H9 (cell line): ENCODE measurements around the gene FBH1. TPM values are rescaled to one million over a fixed set of nuclear protein-coding genes. Genes with fewer than 3 reads are reported as not detected.

Experiments
- DNase-seq: peaks from one replicate; pipeline ENCODE4 v3.0.0-alpha.2; 2017
- H2AFZ ChIP-seq: one replicate; pipeline ENCODE4 v1.6.1; 2013; ENCODE audit warnings: mild to moderate bottlenecking, low read length, control low read depth, moderate library complexity
- H2AK5ac ChIP-seq: 2 replicates; pipeline ENCODE4 v1.6.1; 2013; ENCODE audit warnings: low read length, control low read depth, mixed read lengths; ENCODE audit not compliant: insufficient read length
- H2BK120ac ChIP-seq: one replicate; pipeline ENCODE4 v1.6.1; 2013; ENCODE audit warnings: low read depth, mild to moderate bottlenecking, low read length, control low read depth, inconsistent platforms; ENCODE audit not compliant: poor library complexity, severe bottlenecking
- H2BK12ac ChIP-seq: 2 replicates; pipeline ENCODE4 v1.6.1; 2013; ENCODE audit warnings: low read length, control low read depth, mixed read lengths, low read depth; ENCODE audit not compliant: insufficient read length
- H2BK15ac ChIP-seq: 2 replicates; pipeline ENCODE4 v1.6.1; 2013; ENCODE audit warnings: low read depth, low read length, control low read depth
- H2BK20ac ChIP-seq: one replicate; pipeline ENCODE4 v1.6.1; 2013; ENCODE audit warnings: low read depth, mild to moderate bottlenecking, low read length, control low read depth, inconsistent platforms; ENCODE audit not compliant: poor library complexity, severe bottlenecking
- H2BK5ac ChIP-seq: 2 replicates; pipeline ENCODE4 v1.6.1; 2013; ENCODE audit warnings: low read length, control low read depth, mixed read lengths; ENCODE audit not compliant: insufficient read length
- H3K14ac ChIP-seq: 2 replicates; pipeline ENCODE4 v1.6.1; 2013; ENCODE audit warnings: low read length, control low read depth; ENCODE audit not compliant: insufficient read depth
- H3K18ac ChIP-seq: 2 replicates; pipeline ENCODE4 v1.6.1; 2013; ENCODE audit warnings: low read depth, mild to moderate bottlenecking, mixed read lengths, low read length, control low read depth; ENCODE audit not compliant: insufficient read length
- H3K23ac ChIP-seq: 2 replicates; pipeline ENCODE4 v1.6.1; 2013; ENCODE audit warnings: low read length, control low read depth, mixed read lengths, low read depth; ENCODE audit not compliant: insufficient read length
- H3K23me2 ChIP-seq: 2 replicates; pipeline ENCODE4 v1.6.1; 2013; ENCODE audit warnings: low read depth, mild to moderate bottlenecking, mixed read lengths, low read length, control low read depth; ENCODE audit not compliant: insufficient read length, poor library complexity, severe bottlenecking
- H3K27ac ChIP-seq: 2 replicates; pipeline ENCODE4 v1.5.1; 2013; ENCODE audit warnings: low read length, control low read depth, mixed read lengths, low read depth; ENCODE audit not compliant: insufficient read length
- H3K27me3 ChIP-seq: 2 replicates; pipeline ENCODE4 v1.6.1; 2013; ENCODE audit warnings: low read length, control low read depth, inconsistent platforms; ENCODE audit not compliant: insufficient read depth
- H3K4ac ChIP-seq: 2 replicates; pipeline ENCODE4 v1.6.1; 2013; ENCODE audit warnings: low read depth, mild to moderate bottlenecking, control low read depth, inconsistent platforms, low read length, moderate library complexity
- H3K4me1 ChIP-seq: 2 replicates; pipeline ENCODE4 v1.6.1; 2013; ENCODE audit warnings: low read length, control low read depth, inconsistent platforms; ENCODE audit not compliant: insufficient read depth
- H3K4me2 ChIP-seq: 2 replicates; pipeline ENCODE4 v1.6.1; 2013; ENCODE audit warnings: low read length, control low read depth, mixed read lengths; ENCODE audit not compliant: insufficient read length, insufficient read depth
- H3K56ac ChIP-seq: 2 replicates; pipeline ENCODE4 v1.6.1; 2013; ENCODE audit warnings: low read depth, mild to moderate bottlenecking, mixed read lengths, low read length, control low read depth; ENCODE audit not compliant: insufficient read length
- H3K79me1 ChIP-seq: 2 replicates; pipeline ENCODE4 v1.6.1; 2013; ENCODE audit warnings: low read depth, mild to moderate bottlenecking, moderate library complexity, low read length, control low read depth, inconsistent platforms; ENCODE audit not compliant: insufficient read depth, poor library complexity, severe bottlenecking
- H3K79me2 ChIP-seq: 2 replicates; pipeline ENCODE4 v1.6.1; 2013; ENCODE audit warnings: low read length, control low read depth, inconsistent platforms; ENCODE audit not compliant: insufficient read depth
- H3K9ac ChIP-seq: 2 replicates; pipeline ENCODE4 v1.6.1; 2013; ENCODE audit warnings: low read length, control low read depth, mixed read lengths; ENCODE audit not compliant: insufficient read length; ENCODE audit errors: extremely low read depth
- H3K9me3 ChIP-seq: one replicate; pipeline ENCODE4 v1.6.1; 2013; ENCODE audit warnings: low read depth, low read length, inconsistent platforms; ENCODE audit not compliant: control insufficient read depth
- H3T11ph ChIP-seq: one replicate; pipeline ENCODE4 v1.6.1; 2013; ENCODE audit warnings: mild to moderate bottlenecking, low read length, control low read depth, inconsistent platforms
- H4K20me1 ChIP-seq: one replicate; pipeline ENCODE4 v1.6.1; 2013; ENCODE audit not compliant: control insufficient read depth, insufficient read length, insufficient read depth
- H4K5ac ChIP-seq: 2 replicates; pipeline ENCODE4 v1.6.1; 2013; ENCODE audit warnings: low read depth, mild to moderate bottlenecking, mixed read lengths, low read length, control low read depth; ENCODE audit not compliant: insufficient read length
- H4K8ac ChIP-seq: replicated peaks from 2 replicates; pipeline ENCODE4 v1.6.1; 2013; ENCODE audit warnings: low read length, control low read depth, mixed read lengths, low read depth; ENCODE audit not compliant: insufficient read length
- H4K91ac ChIP-seq: 2 replicates; pipeline ENCODE4 v1.6.1; 2013; ENCODE audit warnings: low read depth, mild to moderate bottlenecking, moderate library complexity, mixed read lengths, low read length, control low read depth; ENCODE audit not compliant: insufficient read length
- H3K27ac Mint-ChIP-seq, 3 experiments: 2 replicates in 2 of 3; 3 replicates in 1 of 3; pipeline ENCODE4 v1.8.0; 2020 to 2021; ENCODE audit warnings: mixed read lengths in 3 of 3, mild to moderate bottlenecking in 1 of 3, moderate library complexity in 1 of 3
- H3K27me3 Mint-ChIP-seq: 2 replicates; pipeline ENCODE4 v1.8.0; 2021; ENCODE audit warnings: low read depth, mild to moderate bottlenecking, moderate library complexity, mixed read lengths
- H3K36me3 Mint-ChIP-seq, 3 experiments: 2 replicates in 2 of 3; 3 replicates in 1 of 3; pipeline ENCODE4 v1.8.0; 2020 to 2021; ENCODE audit warnings: low read depth in 3 of 3, mixed read lengths in 3 of 3; ENCODE audit not compliant: insufficient read depth in 1 of 3
- H3K4me1 Mint-ChIP-seq, 2 experiments: 2 replicates each; pipeline ENCODE4 v1.8.0; 2020; ENCODE audit warnings: mixed read lengths in 2 of 2
- H3K4me3 Mint-ChIP-seq, 2 experiments: 2 replicates in 1 of 2; 3 replicates in 1 of 2; pipeline ENCODE4 v1.8.0; 2020 to 2021; ENCODE audit warnings: mild to moderate bottlenecking in 2 of 2, mixed read lengths in 2 of 2, moderate library complexity in 1 of 2
- H3K9me3 Mint-ChIP-seq, 2 experiments: 2 replicates in 1 of 2; 3 replicates in 1 of 2; pipeline ENCODE4 v1.8.0; 2020; ENCODE audit warnings: mild to moderate bottlenecking in 2 of 2, mixed read lengths in 2 of 2, moderate library complexity in 1 of 2
- CTCF ChIP-seq: fragments of 200-600 bp; sonication (generic); conservative IDR thresholded peaks from 3 replicates; pipeline ENCODE4 v1.8.0; 2021; ENCODE audit warnings: antibody characterized with exemption, mild to moderate bottlenecking
- WGBS: extraction: QIAGEN DNeasy Blood & Tissue Kit; methylation state at CpG from one replicate; pipeline ENCODE4 v1.1.7; 2013; ENCODE audit warnings: missing lambda C conversion rate, low lambda C conversion rate, mixed read lengths; ENCODE audit not compliant: insufficient read length; ENCODE audit errors: extremely low coverage; 5-methylcytosine and 5-hydroxymethylcytosine counted together
- total RNA-seq: library from RNA; stranded (reverse); gene quantifications from 2 replicates; pipeline ENCODE4 v1.2.1, GENCODE V29; 2021

The FBH1 gene
- total RNA-seq, 1 experiment from 2014 or later, result 52.2 TPM

DNA sequence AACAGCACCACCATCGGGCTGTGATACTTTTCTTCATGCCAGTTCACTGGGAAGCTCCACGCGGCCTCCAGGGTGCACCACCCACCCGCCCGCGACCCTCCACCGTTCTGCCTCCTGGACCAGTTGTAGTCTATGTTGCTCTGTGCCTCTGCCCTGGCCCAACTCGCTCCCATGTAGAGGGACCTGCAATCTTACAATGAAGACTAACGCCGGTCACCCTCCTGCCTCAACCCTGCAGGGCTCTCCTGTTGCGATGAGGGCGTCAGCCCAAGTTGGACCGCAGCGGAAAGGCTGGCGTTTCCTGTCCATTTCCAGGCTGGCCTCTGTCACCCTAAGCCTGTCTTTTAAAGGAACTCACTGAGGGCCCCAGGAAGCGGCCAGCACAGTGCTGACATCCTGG lies 52.4 kb downstream of the FBH1 start:
- no peak overlapping the region for H2BK5ac ChIP-seq
- H3K4me1 Mint-ChIP-seq, result peaks cover 25 to 33% of the 10 kb centered on the region in 2 experiments
- H3K27ac Mint-ChIP-seq, result no peak overlapping the region

More for the DNA sequence above, 52.4 kb downstream of the FBH1 start:
- no peak for TF ChIP-seq CTCF
- H2BK15ac ChIP-seq, result no peak overlapping the region
- H2AK5ac ChIP-seq, result no peak overlapping the region
- WGBS, result no CpG with 5 or more reads among the region's 16 CpGs
- H3K18ac ChIP-seq, result no peak overlapping the region
- no peaks in the 10 kb centered on the region for H3K9me3 ChIP-seq
- Mint-ChIP-seq H3K36me3 (peaks cover 3 to 15% (median 14%) of the 10 kb centered on the region in 3 experiments; a peak in 6 of 7 replicates), H3K4me3 (no peak overlapping the region), H3K9me3 (no peaks in the 10 kb centered on the region), H3K27me3 (peaks cover 3% of the 10 kb centered on the region)
- DNase-seq, result no peak
- no peak overlapping the region for H4K5ac ChIP-seq
- H3K9ac ChIP-seq, result no peak overlapping the region
- H3K79me2 ChIP-seq, result no peaks in the 10 kb centered on the region
- H4K20me1 ChIP-seq, result no peaks in the 10 kb centered on the region
- H3K79me1 ChIP-seq, result no peaks in the 10 kb centered on the region
- H3K4me1 ChIP-seq, result peaks cover 8% of the 10 kb centered on the region; the same call in 1 of the 2 replicates
- no peak overlapping the region for H3K23ac ChIP-seq
- no peak overlapping the region for H3K4me2 ChIP-seq
- no peaks in the 10 kb centered on the region for H3K27me3 ChIP-seq
- H3T11ph ChIP-seq, result no peak overlapping the region
- no peak overlapping the region for H3K4ac ChIP-seq
- H2BK20ac ChIP-seq, result no peak overlapping the region
- H4K91ac ChIP-seq, result no peak overlapping the region
- no peak overlapping the region for H4K8ac ChIP-seq
- no peak overlapping the region for H3K14ac ChIP-seq
- H3K27ac ChIP-seq, result no peak overlapping the region
- H2BK120ac ChIP-seq, result no peak overlapping the region
- H3K56ac ChIP-seq, result no peak overlapping the region
- H2BK12ac ChIP-seq, result no peak overlapping the region
- no peak overlapping the region for H2AFZ ChIP-seq
- H3K23me2 ChIP-seq, result peaks cover 3% of the 10 kb centered on the region
